Measurements from ENCODE around the gene IKZF1.

IKZF1 gene

GRCh38 chr7:50376056-50376820, 71.7 kb downstream of the IKZF1 start:
- no peak for DNase-seq (ENCODE audit: low spot score)

GRCh38 chr7:50377356-50377755, 72.8 kb downstream of the IKZF1 start:
- DNase-seq (ENCODE audit: low spot score): no peak

GRCh38 chr7:50379082-50379481, 74.6 kb downstream of the IKZF1 start:
- no peak for DNase-seq (ENCODE audit: low spot score)

- no peak for DNase-seq (ENCODE audit: low spot score)
Measured at GRCh38 chr7:50379539-50379938, 75.0 kb downstream of the IKZF1 start.

- DNase-seq (ENCODE audit: low spot score): no peak
Measured at GRCh38 chr7:50382455-50382854, 77.9 kb downstream of the IKZF1 start.

GRCh38 chr7:50387351-50387750, 82.8 kb downstream of the IKZF1 start:
- DNase-seq (ENCODE audit: low spot score): no peak

- DNase-seq (ENCODE audit: low spot score): no peak
Measured at GRCh38 chr7:50389961-50390360, 85.4 kb downstream of the IKZF1 start.

- no peak for DNase-seq (ENCODE audit: low spot score)
Measured at GRCh38 chr7:50391386-50391785, 86.9 kb downstream of the IKZF1 start.

- no peak for DNase-seq (ENCODE audit: low spot score)
Measured at GRCh38 chr7:50393076-50393475, 88.6 kb downstream of the IKZF1 start.

- DNase-seq (ENCODE audit: low spot score): no peak
Measured at GRCh38 chr7:50393547-50394252, 89.2 kb downstream of the IKZF1 start.

- DNase-seq (ENCODE audit: low spot score): no peak
Measured at GRCh38 chr7:50394315-50394714, 89.8 kb downstream of the IKZF1 start.

- no peak for DNase-seq (ENCODE audit: low spot score)
Measured at GRCh38 chr7:50396856-50397255, 92.3 kb downstream of the IKZF1 start.

GRCh38 chr7:50397320-50397970, 92.9 kb downstream of the IKZF1 start:
- no peak for DNase-seq (ENCODE audit: low spot score)

- DNase-seq (ENCODE audit: low spot score): no peak
Measured at GRCh38 chr7:50397971-50398324, 93.4 kb downstream of the IKZF1 start.

GRCh38 chr7:50399206-50399605, 94.7 kb downstream of the IKZF1 start:
- no peak for DNase-seq (ENCODE audit: low spot score)

- DNase-seq (ENCODE audit: low spot score): no peak
Measured at GRCh38 chr7:50399635-50400034, 95.1 kb downstream of the IKZF1 start.

- no peak for DNase-seq (ENCODE audit: low spot score)
Measured at GRCh38 chr7:50400114-50400513, 95.6 kb downstream of the IKZF1 start.

- no peak for DNase-seq (ENCODE audit: low spot score)
Measured at GRCh38 chr7:50404392-50404791, 99.9 kb downstream of the IKZF1 start.

- no peak for DNase-seq (ENCODE audit: low spot score)
Measured at GRCh38 chr7:50405221-50405620, 100.7 kb downstream of the IKZF1 start.

GRCh38 chr7:50406935-50407334, 102.4 kb downstream of the IKZF1 start:
- DNase-seq (ENCODE audit: low spot score): no peak

GRCh38 chr7:50409856-50410745, 105.6 kb downstream of the IKZF1 start:
- no peak for DNase-seq (ENCODE audit: low spot score)

GRCh38 chr7:50411332-50411731, 106.8 kb downstream of the IKZF1 start:
- no peak for DNase-seq (ENCODE audit: low spot score)
